Suprapubic skin (tissue), 4 donors: ENCODE results near the gene CMPK1. TPM values are rescaled to one million over a fixed set of nuclear protein-coding genes. Genes with fewer than 3 reads are reported as not detected.
A peak's percentile ranks its signal among the peaks of the same experiment; 100 is the strongest.

Experiments used
- DNase-seq, 2 donors: peaks; one replicate each; pipeline ENCODE4 v3.0.0-alpha.2; 2019; ENCODE audit warnings: low spot score in 2 of 2
- H3K27ac ChIP-seq: fragments of 200-600 bp; sonication (generic); one replicate; pipeline ENCODE4 v1.5.1; 2019
- H3K27me3 ChIP-seq: fragments of 200-600 bp; sonication (generic); one replicate; pipeline ENCODE4 v1.5.1; 2019
- H3K36me3 ChIP-seq: fragments of 200-600 bp; sonication (generic); one replicate; pipeline ENCODE4 v1.5.1; 2019
- H3K4me1 ChIP-seq: fragments of 200-600 bp; sonication (generic); one replicate; pipeline ENCODE4 v1.5.1; 2019
- H3K4me3 ChIP-seq: fragments of 200-600 bp; sonication (generic); one replicate; pipeline ENCODE4 v1.5.1; 2019; ENCODE audit warnings: mild to moderate bottlenecking
- H3K9me3 ChIP-seq: fragments of 200-600 bp; sonication (generic); one replicate; pipeline ENCODE4 v1.5.1; 2019
- EP300 ChIP-seq: sonication (generic); formaldehyde crosslinking; IDR thresholded peaks from one replicate; pipeline ENCODE4 v1.6.1; 2017; ENCODE audit warnings: antibody characterized with exemption
- POLR2A ChIP-seq, 2 donors: fragments of 450-650 bp; IDR thresholded peaks; one replicate each; pipeline ENCODE4 v1.6.1; 2017; ENCODE audit warnings: antibody characterized with exemption in 2 of 2, mild to moderate bottlenecking in 2 of 2, moderate library complexity in 2 of 2
- POLR2AphosphoS5 ChIP-seq, 3 donors: sonication (generic); formaldehyde crosslinking; IDR thresholded peaks; one replicate each; pipeline ENCODE4 v1.6.1; 2017; ENCODE audit warnings: antibody characterized with exemption in 3 of 3
- WGBS: methylation state at CpG from one replicate; pipeline ENCODE4 v1.1.5; 2018; 5-methylcytosine and 5-hydroxymethylcytosine counted together
- total RNA-seq, 4 donors: library from RNA; depleted of rRNA; stranded (reverse); fragments of >200 nt; gene quantifications; one replicate each; pipeline ENCODE4 v1.1.0, GENCODE V29; 2016
- TF ChIP-seq, protein P1 (sequence below), 2 donors: fragments of 200-600 bp in 1 of 2; fragments of 450-650 bp in 1 of 2; sonication (generic) in 1 of 2; IDR thresholded peaks; one replicate each; pipeline ENCODE4 v1.5.1; 2016 to 2019; ENCODE audit warnings: antibody characterized with exemption in 2 of 2, mild to moderate bottlenecking in 1 of 2, moderate library complexity in 1 of 2

CMPK1 gene
- total RNA-seq, 4 donors from 2014 or later, result 69.4 to 94.4 (median 81.6) TPM

GRCh38 chr1:47325528-47325927 is 8.1 kb upstream of the CMPK1 start:
- Histone ChIP-seq H3K4me1 (no peaks in the 10 kb centered on the region), H3K27me3 (no peaks in the 10 kb centered on the region), H3K4me3 (no peak overlapping the region), H3K27ac (peak overlapping the region; percentile 23), H3K9me3 (no peaks in the 10 kb centered on the region), H3K36me3 (no peaks in the 10 kb centered on the region)
- WGBS, result 69% methylated on average over 2 of the region's 2 CpGs
- TF ChIP-seq, protein P1, sequence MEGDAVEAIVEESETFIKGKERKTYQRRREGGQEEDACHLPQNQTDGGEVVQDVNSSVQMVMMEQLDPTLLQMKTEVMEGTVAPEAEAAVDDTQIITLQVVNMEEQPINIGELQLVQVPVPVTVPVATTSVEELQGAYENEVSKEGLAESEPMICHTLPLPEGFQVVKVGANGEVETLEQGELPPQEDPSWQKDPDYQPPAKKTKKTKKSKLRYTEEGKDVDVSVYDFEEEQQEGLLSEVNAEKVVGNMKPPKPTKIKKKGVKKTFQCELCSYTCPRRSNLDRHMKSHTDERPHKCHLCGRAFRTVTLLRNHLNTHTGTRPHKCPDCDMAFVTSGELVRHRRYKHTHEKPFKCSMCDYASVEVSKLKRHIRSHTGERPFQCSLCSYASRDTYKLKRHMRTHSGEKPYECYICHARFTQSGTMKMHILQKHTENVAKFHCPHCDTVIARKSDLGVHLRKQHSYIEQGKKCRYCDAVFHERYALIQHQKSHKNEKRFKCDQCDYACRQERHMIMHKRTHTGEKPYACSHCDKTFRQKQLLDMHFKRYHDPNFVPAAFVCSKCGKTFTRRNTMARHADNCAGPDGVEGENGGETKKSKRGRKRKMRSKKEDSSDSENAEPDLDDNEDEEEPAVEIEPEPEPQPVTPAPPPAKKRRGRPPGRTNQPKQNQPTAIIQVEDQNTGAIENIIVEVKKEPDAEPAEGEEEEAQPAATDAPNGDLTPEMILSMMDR (IDR thresholded peaks at IDR 0.05), result no peak
- TF ChIP-seq POLR2AphosphoS5 (IDR thresholded peaks at IDR 0.05) (no peak), EP300 (no peak), POLR2A (IDR thresholded peaks at IDR 0.05) (no peak)
- DNase-seq, result no peak

DNA sequence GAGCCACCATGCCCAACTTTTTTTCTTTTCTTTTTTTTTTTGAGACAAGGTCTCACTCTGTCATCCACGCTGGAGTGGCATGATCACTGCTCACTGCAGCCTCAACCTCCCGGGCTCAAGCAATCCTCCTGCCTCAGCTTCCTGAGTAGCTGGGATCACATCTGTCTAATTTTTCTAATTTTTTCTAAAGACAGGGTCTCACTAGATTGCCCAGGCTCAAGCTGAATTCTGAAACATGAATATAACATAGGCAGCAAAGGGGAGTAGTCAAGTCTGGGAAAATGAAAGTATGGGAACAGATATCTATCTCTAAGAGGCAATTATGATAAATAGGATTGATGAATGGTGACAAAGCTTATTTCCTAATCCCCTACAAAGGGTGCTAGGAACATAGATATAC is 7.3 kb upstream of the CMPK1 start:
- H3K4me3 ChIP-seq, result no peak overlapping the region
- no peak for DNase-seq
- whole genome bisulfite sequencing, result 93% methylated on average over 2 of the region's 2 CpGs
- no peak overlapping the region for H3K27ac ChIP-seq
- TF ChIP-seq, protein P1 (IDR thresholded peaks at IDR 0.05), result no peak
- TF ChIP-seq POLR2A (IDR thresholded peaks at IDR 0.05), result no peak
- peaks cover 4% of the 10 kb centered on the region for H3K4me1 ChIP-seq
- no peaks in the 10 kb centered on the region for H3K27me3 ChIP-seq
- no peaks in the 10 kb centered on the region for H3K36me3 ChIP-seq
- no peaks in the 10 kb centered on the region for H3K9me3 ChIP-seq

DNA sequence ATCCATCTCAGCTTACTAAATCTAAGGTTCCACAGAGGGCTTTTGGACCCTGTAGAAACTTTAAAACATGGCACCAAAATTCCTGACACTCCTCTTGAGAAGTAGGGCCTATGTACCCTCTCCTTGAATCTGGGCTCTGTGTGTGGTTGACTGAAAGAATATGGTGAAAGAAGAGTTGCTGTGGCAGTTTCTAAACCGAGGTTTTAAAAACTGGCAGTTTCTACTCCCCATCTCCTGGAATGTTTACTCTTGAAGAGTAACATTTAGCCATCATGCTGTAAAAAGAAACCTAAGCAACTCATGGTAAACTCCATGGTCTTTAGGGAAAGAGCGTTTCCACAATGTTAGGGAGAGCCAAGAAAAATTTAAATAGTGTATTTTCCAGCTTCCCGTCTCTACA is 4.6 kb upstream of the CMPK1 start:
- WGBS, result 93% methylated on average over 3 of the region's 3 CpGs
- peaks cover 21% of the 10 kb centered on the region for H3K4me1 ChIP-seq
- no peaks in the 10 kb centered on the region for H3K9me3 ChIP-seq
- DNase-seq, result no peak
- no peaks in the 10 kb centered on the region for H3K36me3 ChIP-seq
- no peak for TF ChIP-seq POLR2AphosphoS5 (IDR thresholded peaks at IDR 0.05)
- no peak for TF ChIP-seq EP300
- TF ChIP-seq, protein P1 (IDR thresholded peaks at IDR 0.05), result no peak
- TF ChIP-seq POLR2A (IDR thresholded peaks at IDR 0.05), result no peak
- no peaks in the 10 kb centered on the region for H3K27me3 ChIP-seq
- peak overlapping the region; percentile 50 for H3K27ac ChIP-seq
- no peak overlapping the region for H3K4me3 ChIP-seq

DNA sequence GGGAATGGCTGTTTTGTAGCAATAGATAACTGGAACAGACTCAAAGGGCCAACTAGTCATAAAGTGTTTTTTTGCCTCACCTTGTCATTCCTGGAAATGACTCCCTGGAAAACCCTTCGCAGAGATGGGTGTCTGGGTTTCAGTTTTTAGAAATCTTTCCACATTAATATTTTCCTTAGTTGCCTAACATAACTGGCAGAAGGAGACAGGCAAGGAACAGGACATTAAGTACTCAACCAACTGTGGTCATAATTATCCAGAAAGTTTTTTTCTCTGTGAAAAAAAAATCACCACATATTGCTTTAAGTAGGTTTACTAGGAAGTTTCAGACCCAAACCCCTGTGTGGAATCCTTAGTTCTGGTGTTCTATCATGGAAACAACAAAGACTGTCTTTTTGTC is 3.4 kb upstream of the CMPK1 start:
- Histone ChIP-seq H3K36me3 (no peaks in the 10 kb centered on the region), H3K9me3 (no peaks in the 10 kb centered on the region), H3K27ac (peak overlapping the region; percentile 39), H3K27me3 (no peaks in the 10 kb centered on the region), H3K4me1 (peaks cover 28% of the 10 kb centered on the region), H3K4me3 (no peak overlapping the region)
- DNase-seq, result no peak
- TF ChIP-seq EP300 (no peak), POLR2AphosphoS5 (IDR thresholded peaks at IDR 0.05) (peak in 1 of 3 donors; percentile 47), POLR2A (IDR thresholded peaks at IDR 0.05) (no peak)
- TF ChIP-seq, protein P1 (IDR thresholded peaks at IDR 0.05), result no peak
- 84% methylated on average over 1 of the region's 1 CpG for WGBS

GRCh38 chr1:47331875-47332274 is 1.7 kb upstream of the CMPK1 start:
- no peak overlapping the region for H3K4me3 ChIP-seq
- H3K9me3 ChIP-seq, result no peaks in the 10 kb centered on the region
- no peaks in the 10 kb centered on the region for H3K36me3 ChIP-seq
- TF ChIP-seq EP300, result no peak
- no peaks in the 10 kb centered on the region for H3K27me3 ChIP-seq
- 88% methylated on average over 2 of the region's 2 CpGs for WGBS
- peaks cover 38% of the 10 kb centered on the region for H3K4me1 ChIP-seq
- H3K27ac ChIP-seq, result no peak overlapping the region
- no peak for DNase-seq
